Retinal pigment epithelial cell (primary cell): ENCODE data around the gene PTPRT.

Source experiments
- DNase-seq: peaks from one replicate; pipeline ENCODE4 v3.0.0-alpha.2; 2010; ENCODE audit warnings: low read depth
- H3K4me3 ChIP-seq: 2 replicates; pipeline ENCODE4 v1.5.1; 2011; ENCODE audit warnings: mild to moderate bottlenecking, low read length, control low read depth, moderate library complexity
- CTCF ChIP-seq: conservative IDR thresholded peaks from 2 replicates; pipeline ENCODE4 v1.5.1; 2011; ENCODE audit warnings: low read depth, low read length, control low read depth, inconsistent platforms

PTPRT gene

GRCh38 chr20:43194137-43194536 is 4.4 kb upstream of the PTPRT start:
- no peak for TF ChIP-seq CTCF
- no peak for DNase-seq

GRCh38 chr20:43193443-43193842 is 3.7 kb upstream of the PTPRT start:
- TF ChIP-seq CTCF = no peak
- H3K4me3 ChIP-seq = no peak overlapping the region
- no peak for DNase-seq

More at GRCh38 chr20:43194137-43194536, 4.4 kb upstream of the PTPRT start:
- no peak overlapping the region for H3K4me3 ChIP-seq

GRCh38 chr20:43191946-43192863 is 2.5 kb upstream of the PTPRT start:
- H3K4me3 ChIP-seq = no peak overlapping the region
- peak; percentile 30 for TF ChIP-seq CTCF
- DNase-seq = no peak

GRCh38 chr20:43191143-43191542 is 1.4 kb upstream of the PTPRT start:
- no peak for DNase-seq
- TF ChIP-seq CTCF = no peak
- no peak overlapping the region for H3K4me3 ChIP-seq

- DNase-seq = no peak
Observed at GRCh38 chr20:43190332-43190953, 737 bp upstream of the PTPRT start.

GRCh38 chr20:43188861-43189553 is 699 bp downstream of the PTPRT start:
- H3K4me3 ChIP-seq = no peak overlapping the region
- no peak for TF ChIP-seq CTCF
- DNase-seq = no peak

More at GRCh38 chr20:43190332-43190953, 737 bp upstream of the PTPRT start:
- no peak for TF ChIP-seq CTCF
- H3K4me3 ChIP-seq = no peak overlapping the region
